ENCODE data around the gene PKD1. TPM values are rescaled to one million over a fixed set of nuclear protein-coding genes. Genes with fewer than 3 reads are reported as not detected.

PKD1 gene
- total RNA-seq, 1 experiment from 2014 or later: 60.4 TPM

DNA sequence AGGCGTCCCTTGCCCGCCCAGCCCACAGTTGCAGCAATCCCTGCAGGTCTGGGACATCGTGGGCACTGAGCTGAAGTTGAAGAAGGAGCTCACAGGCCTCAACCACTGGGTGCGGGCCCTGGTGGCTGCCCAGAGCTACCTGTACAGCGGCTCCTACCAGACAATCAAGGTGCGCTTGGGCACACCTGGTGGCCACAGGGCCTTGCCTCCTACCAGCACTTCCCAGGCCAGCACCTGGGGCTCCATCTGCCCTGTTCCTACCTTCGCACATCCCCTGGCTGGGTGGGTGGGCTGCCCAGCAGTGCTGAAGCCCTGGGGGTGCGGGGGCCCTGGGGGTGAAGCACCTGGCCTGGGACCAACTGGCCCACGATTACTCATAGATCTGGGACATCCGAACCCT lies 39.8 kb upstream of the PKD1 start:
- peaks cover 55% of the 10 kb centered on the region for H3K36me3 ChIP-seq
- no peak for DNase-seq (ENCODE audit: low read depth in 1 of 2, low spot score in 2 of 2)

DNA sequence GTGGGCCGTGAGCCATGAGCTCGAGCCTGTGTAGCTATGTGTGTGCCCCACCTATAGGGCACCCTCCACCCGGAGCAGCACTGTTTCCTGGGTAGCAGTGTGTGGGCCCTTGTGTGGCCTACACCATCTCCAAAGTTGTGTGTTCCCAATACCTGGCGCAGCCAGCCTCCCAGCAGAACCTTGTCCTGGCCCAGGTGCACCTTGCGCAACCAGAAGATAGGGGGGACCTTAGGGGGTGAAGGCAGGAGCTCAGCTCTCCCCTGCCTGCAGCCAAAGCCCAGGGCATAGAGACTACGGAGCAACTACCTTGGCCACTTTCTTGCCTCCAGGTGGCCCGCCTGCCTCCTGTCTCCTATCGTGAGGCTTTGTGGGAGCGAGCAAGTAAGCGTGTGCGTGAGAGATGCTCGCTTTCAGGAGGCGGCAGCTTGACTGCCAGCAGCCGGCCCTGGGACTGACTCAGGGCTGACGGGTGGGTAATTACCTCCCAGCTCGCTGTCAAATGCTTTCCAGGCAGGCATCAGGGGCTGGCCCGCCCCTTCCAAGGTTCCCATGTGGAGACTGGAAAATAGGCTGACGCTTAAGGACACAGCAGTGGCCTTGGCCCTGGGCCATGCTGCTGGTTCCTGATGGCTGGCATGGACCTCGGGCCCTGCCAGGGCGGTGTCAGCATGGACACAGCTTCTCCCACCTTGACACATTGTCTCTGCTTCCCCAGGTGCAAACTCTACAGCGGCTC lies 38.9 kb upstream of the PKD1 start:
- Histone ChIP-seq H3K27ac (no peak overlapping the region), H3K9me3 (replicated peaks) (no peaks in the 10 kb centered on the region), H3K4me3 (no peak overlapping the region), H3K4me1 (replicated peaks) (no peaks in the 10 kb centered on the region), H3K27me3 (replicated peaks) (no peaks in the 10 kb centered on the region), H3K36me3 (peaks cover 64% of the 10 kb centered on the region)
- no peak for DNase-seq (ENCODE audit: low read depth in 1 of 2, low spot score in 2 of 2)

More for the DNA sequence above, 39.8 kb upstream of the PKD1 start:
- Histone ChIP-seq H3K27me3 (replicated peaks) (no peaks in the 10 kb centered on the region), H3K4me1 (replicated peaks) (no peaks in the 10 kb centered on the region), H3K9me3 (replicated peaks) (no peaks in the 10 kb centered on the region), H3K27ac (no peak overlapping the region), H3K4me3 (no peak overlapping the region)

DNA sequence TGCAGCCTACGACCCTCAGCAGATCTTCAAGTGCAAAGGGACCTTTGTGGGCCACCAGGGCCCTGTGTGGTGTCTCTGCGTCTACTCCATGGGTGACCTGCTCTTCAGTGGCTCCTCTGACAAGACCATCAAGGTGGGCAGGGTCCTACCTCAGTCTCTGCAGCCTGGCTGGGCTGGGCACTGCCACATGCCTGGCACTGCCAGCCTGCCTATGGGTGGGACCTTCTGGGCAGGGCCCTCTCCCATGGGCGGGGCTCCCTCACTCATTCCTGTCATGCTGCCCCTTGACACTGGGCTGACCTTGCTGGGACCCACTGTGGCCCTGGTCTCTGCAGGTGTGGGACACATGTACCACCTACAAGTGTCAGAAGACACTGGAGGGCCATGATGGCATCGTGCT lies 38.2 kb upstream of the PKD1 start:
- Histone ChIP-seq H3K27ac (no peak overlapping the region), H3K4me1 (replicated peaks) (no peaks in the 10 kb centered on the region), H3K9me3 (replicated peaks) (no peaks in the 10 kb centered on the region), H3K36me3 (peaks cover 67% of the 10 kb centered on the region), H3K4me3 (no peak overlapping the region), H3K27me3 (replicated peaks) (no peaks in the 10 kb centered on the region)
- DNase-seq (ENCODE audit: low read depth in 1 of 2, low spot score in 2 of 2): no peak

DNA sequence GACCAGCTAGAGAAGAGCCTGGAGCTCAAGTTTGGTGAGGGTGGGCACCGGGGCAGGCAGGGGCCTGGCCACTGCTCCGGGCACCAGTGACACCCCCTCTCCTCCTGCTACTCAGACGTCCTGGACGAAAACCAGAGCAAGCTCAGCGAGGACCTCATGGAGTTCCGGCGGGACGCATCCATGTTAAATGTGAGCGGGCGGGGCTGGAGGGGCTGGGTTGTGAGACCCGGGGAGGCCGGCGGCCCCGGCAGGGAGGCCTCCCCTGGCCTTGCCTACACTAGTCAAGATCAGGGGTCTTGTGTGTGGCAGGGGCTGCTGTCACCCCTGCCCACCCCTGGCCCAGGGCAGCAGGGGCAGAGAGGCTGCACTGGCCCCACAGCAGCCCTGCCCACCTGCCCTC lies 37.7 kb upstream of the PKD1 start:
- no peak for DNase-seq (ENCODE audit: low read depth in 1 of 2, low spot score in 2 of 2)
- H3K9me3 ChIP-seq (replicated peaks): no peaks in the 10 kb centered on the region
- H3K36me3 ChIP-seq: peaks cover 71% of the 10 kb centered on the region

DNA sequence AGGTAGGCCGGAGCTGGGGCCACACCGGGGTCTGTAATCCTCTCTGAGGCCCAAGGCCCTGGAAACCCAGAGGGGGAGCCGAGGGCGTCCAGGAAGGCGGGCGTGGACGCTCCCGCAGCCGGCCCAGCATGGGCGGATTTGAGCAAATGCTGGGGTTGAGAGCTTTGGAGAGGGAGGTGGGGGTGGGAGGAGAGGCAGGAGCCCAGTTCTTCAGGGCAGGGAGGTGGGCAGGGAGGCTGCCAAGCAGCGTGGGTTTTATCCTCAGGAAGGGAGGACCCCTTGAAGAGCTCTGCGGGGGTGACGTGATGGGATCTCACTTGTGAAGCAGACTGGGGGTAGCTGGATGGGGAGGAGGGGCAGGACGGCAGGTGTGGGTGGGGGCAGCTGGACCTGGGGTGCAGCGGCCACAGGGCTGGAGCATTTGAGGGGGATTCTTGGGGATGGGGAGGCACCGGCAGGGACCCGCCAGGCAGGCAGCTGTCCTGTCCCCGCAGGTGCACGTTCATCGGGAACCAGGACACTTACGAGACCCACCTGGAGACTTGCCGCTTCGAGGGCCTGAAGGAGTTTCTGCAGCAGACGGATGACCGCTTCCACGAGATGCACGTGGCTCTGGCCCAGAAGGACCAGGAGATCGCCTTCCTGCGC lies 37.1 kb upstream of the PKD1 start:
- Histone ChIP-seq H3K9me3 (replicated peaks) (no peaks in the 10 kb centered on the region), H3K27ac (no peak overlapping the region), H3K27me3 (replicated peaks) (no peaks in the 10 kb centered on the region), H3K4me1 (replicated peaks) (no peaks in the 10 kb centered on the region), H3K36me3 (peaks cover 72% of the 10 kb centered on the region), H3K4me3 (no peak overlapping the region)
- no peak for DNase-seq (ENCODE audit: low read depth in 1 of 2, low spot score in 2 of 2)

More for the DNA sequence above, 37.7 kb upstream of the PKD1 start:
- no peak overlapping the region for H3K27ac ChIP-seq
- H3K4me1 ChIP-seq (replicated peaks): no peaks in the 10 kb centered on the region
- H3K4me3 ChIP-seq: no peak overlapping the region
- no peaks in the 10 kb centered on the region for H3K27me3 ChIP-seq (replicated peaks)

DNA sequence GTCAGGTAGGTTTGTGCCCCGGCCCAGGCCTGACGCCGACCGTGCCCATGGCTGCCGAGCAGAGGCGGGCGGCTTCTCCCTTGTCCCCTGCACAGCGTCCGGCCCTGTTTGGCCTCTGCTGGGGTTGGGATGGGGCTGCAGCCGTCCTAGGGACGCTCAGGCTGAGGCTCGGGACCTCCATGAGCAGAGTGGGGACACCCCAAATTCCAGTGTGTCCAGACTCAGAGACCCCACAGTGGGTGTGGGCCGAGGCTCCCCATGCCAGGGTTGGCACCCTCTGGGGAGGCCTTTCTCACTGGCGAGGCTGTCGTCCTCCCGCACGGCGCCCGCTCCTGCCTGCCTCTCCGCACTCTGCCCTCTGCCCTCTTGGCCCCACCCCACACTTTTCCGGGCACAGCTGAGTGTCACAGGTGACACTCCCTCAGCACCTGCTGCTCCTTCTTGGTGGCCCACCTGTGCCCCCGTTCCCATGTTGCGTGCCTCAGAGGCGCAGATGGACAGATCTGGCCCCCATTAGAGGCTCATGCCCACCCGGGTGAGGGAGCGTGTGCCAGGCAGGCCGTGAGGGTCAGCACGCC lies 36.0 kb upstream of the PKD1 start:
- H3K4me3 ChIP-seq: no peak overlapping the region
- DNase-seq (ENCODE audit: low read depth in 1 of 2, low spot score in 2 of 2): no peak
- no peaks in the 10 kb centered on the region for H3K9me3 ChIP-seq (replicated peaks)
- H3K36me3 ChIP-seq: peaks cover 80% of the 10 kb centered on the region
- no peaks in the 10 kb centered on the region for H3K4me1 ChIP-seq (replicated peaks)
- H3K27ac ChIP-seq: no peak overlapping the region
- no peaks in the 10 kb centered on the region for H3K27me3 ChIP-seq (replicated peaks)

DNA sequence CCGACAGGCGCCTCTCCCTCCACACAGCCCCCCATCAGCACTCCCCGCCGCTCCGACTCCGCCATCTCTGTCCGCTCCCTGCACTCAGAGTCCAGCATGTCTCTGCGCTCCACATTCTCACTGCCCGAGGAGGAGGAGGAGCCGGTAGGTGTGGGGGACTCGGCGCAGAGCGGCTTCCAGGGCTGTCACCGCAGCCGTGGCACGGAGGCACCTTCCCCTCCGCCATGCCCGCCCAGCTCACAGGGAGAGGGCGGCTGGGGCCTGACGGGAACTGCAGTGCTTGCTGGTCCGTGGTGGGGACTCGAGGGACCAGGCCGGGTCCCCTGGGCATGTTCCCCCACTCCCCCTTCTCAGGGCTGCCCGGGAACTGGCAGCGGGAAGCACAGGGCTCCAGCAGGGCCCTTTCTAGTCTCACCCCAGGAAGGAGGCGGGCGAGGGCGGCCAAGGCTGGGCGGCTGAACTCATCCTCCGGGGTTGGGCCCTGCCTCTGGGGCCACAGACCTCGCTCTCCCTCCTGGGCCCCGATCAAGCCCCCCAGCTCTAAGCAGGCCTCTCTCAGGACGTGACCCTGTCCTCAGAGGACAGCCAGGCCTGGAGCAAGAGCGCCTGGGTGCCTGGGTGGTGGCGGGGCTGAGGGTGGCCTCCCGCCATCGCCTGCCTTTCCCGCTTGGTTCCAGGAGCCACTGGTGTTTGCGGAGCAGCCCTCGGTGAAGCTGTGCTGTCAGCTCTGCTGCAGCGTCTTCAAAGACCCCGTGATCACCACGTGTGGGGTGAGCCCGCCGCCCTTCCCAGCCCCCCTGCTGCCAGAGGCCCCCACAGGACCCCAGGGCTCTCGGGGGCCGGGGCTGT lies 35.1 kb upstream of the PKD1 start:
- Histone ChIP-seq H3K9me3 (replicated peaks) (no peaks in the 10 kb centered on the region), H3K27me3 (replicated peaks) (no peaks in the 10 kb centered on the region), H3K4me1 (replicated peaks) (no peaks in the 10 kb centered on the region), H3K4me3 (no peak overlapping the region), H3K36me3 (peaks cover 82% of the 10 kb centered on the region), H3K27ac (no peak overlapping the region)
- DNase-seq (ENCODE audit: low read depth in 1 of 2, low spot score in 2 of 2): no peak

DNA sequence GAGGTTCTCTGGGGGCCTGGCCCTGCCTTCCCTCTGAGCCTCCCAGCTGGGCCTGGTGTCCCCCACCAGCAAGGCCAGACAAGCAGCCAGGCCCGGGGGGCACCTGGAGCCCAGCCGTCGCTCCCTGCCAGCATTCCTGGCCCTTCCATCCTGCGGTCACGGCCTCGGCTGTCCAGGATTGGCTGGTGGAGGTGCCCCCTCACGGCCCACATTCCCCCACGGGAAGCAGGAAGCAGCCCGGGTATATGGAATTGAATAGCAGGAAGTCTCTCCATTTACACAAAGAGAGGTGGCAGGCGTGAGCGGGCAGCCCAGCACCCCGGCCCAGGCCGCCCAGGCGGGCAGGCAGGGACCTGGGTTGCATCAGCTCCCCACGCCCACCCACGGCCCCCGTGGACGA lies 34.4 kb upstream of the PKD1 start:
- no peak overlapping the region for H3K4me3 ChIP-seq
- peaks cover 76% of the 10 kb centered on the region for H3K36me3 ChIP-seq

DNA sequence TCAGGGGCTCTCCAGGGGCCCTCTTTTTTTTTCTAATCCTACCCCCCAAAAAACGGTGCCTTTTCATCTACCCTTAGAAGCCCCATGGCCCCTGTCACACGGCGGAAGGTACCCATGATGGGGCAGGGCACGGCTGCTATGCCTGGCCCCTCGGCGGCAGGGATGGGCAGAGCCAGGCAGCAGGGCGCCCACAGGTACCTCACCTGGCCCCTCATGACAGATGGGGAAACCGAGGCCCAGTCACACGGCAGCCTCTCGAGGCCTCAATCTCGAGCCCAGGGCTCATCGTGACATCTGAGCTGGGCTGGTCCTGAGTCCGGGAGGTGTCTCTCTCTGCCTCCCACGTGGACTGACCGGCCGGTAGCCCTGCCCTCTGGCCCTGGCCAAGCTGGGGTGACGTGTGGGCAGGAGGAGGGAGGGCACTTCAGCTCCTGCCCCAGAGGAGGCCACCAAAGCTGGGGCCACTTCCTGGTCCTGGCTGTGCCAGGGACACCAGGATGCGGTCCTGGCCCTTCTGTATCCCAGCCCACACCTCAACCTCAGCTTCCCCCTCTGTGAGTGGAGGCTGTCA lies 31.5 kb upstream of the PKD1 start:
- Histone ChIP-seq H3K36me3 (peaks cover 62% of the 10 kb centered on the region), H3K27me3 (replicated peaks) (no peaks in the 10 kb centered on the region), H3K27ac (no peak overlapping the region), H3K4me3 (no peak overlapping the region), H3K4me1 (replicated peaks) (no peaks in the 10 kb centered on the region), H3K9me3 (replicated peaks) (no peaks in the 10 kb centered on the region)
- no peak for DNase-seq (ENCODE audit: low read depth in 1 of 2, low spot score in 2 of 2)

More for the DNA sequence above, 34.4 kb upstream of the PKD1 start:
- Histone ChIP-seq H3K27me3 (replicated peaks) (no peaks in the 10 kb centered on the region), H3K27ac (no peak overlapping the region), H3K4me1 (replicated peaks) (no peaks in the 10 kb centered on the region), H3K9me3 (replicated peaks) (no peaks in the 10 kb centered on the region)
- no peak for DNase-seq (ENCODE audit: low read depth in 1 of 2, low spot score in 2 of 2)

DNA sequence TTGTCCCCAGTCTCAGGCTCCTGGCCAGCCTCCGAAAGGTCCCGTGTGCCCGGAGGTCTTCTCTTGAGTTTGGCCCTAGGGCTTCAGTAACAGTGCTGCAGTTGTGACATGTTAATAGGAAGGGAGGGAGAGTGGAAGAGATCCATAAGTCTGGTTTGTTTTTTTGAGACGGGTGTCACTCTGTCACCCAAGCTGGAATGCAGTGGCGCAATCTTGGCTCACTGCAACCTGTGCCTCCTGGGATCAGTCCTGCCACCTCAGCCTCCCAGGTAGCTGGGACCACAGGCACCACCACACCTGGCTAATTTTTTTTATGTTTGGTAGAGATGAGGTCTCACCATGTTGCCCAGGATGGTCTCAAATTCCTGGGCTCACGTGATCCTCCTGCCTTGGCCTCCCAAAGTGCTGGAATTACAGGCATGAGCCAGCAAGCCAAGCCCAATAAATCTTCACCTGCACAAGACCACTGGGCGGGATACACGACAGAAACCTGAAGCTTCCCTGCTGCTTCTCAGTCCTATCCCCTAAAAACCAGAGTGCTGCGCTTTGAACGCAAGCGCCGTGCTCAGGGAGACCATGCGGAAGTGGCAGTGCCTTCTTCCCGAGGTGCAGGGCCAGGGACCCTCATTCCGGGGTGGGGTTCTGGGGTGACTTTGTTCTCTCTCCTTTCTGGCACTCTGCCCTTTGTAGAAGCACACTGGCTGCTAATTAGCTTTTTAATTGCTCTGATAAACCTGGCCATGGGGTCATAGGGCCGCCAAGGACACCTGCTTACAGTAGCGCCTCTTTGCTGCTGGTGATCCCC lies 30.8 kb upstream of the PKD1 start:
- H3K27me3 ChIP-seq (replicated peaks): no peaks in the 10 kb centered on the region
- H3K36me3 ChIP-seq: peaks cover 56% of the 10 kb centered on the region
- no peaks in the 10 kb centered on the region for H3K4me1 ChIP-seq (replicated peaks)
- no peak for DNase-seq (ENCODE audit: low read depth in 1 of 2, low spot score in 2 of 2)
- H3K4me3 ChIP-seq: no peak overlapping the region
- no peak overlapping the region for H3K27ac ChIP-seq
- H3K9me3 ChIP-seq (replicated peaks): no peaks in the 10 kb centered on the region

DNA sequence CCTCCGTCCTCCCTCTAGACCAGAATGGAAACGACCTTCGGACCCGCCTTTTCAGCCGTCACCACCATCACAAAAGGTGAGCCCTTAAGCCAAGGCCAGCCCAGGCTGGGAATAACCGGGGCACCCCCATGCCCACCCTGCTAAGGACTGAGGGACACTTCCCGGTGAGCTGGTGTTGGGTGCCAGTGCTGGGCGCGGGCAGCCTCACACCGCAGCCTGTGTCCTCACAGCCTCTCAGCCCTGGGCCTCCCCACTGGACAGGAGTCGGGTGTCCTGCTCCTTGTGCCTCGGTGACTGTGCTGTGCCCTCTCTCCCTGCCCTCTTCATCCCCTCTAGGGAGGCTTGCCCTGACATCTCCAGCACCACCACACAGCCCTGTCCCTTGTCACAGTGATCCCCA lies 30.2 kb upstream of the PKD1 start:
- Histone ChIP-seq H3K4me1 (replicated peaks) (no peaks in the 10 kb centered on the region), H3K27ac (no peak overlapping the region), H3K36me3 (peaks cover 50% of the 10 kb centered on the region), H3K27me3 (replicated peaks) (no peaks in the 10 kb centered on the region), H3K9me3 (replicated peaks) (no peaks in the 10 kb centered on the region), H3K4me3 (no peak overlapping the region)
- DNase-seq (ENCODE audit: low read depth in 1 of 2, low spot score in 2 of 2): no peak

DNA sequence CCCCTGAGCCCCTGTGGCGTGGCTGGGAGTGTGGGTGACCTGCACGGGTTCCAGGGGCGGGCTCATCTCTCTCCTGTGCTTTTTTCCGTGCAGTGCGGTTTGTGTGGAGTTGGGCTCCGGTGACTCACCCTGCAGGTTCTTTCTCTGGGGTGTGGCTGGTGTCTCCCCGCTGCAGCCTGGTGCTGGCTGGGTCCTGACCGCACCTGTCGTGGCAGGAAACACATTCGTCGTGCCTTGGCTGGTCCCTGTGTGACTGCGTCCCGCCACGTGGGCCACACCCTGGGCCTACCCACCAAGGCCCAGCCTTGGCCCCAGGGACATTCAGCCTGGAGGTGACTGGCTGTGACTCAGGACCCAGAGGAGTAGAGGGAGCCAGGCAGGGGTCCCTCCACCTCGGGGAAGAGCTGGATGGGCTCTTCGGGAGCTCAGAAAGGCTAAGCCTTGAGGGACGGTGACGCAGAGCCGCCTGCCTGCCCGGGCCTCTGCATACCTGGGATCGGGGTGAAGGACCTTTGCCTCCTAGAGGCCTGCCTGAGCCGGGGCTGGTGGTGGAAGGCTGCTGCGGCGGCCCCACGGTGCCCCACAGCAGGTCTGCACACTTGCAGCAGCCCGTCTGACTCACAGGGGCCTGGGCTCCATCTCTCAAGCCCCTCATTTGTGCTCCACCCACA lies 27.6 kb upstream of the PKD1 start:
- Histone ChIP-seq H3K36me3 (peaks cover 33% of the 10 kb centered on the region), H3K4me1 (replicated peaks) (no peaks in the 10 kb centered on the region), H3K27ac (no peak overlapping the region), H3K27me3 (replicated peaks) (no peaks in the 10 kb centered on the region), H3K9me3 (replicated peaks) (no peaks in the 10 kb centered on the region), H3K4me3 (no peak overlapping the region)
- no peak for DNase-seq (ENCODE audit: low read depth in 1 of 2, low spot score in 2 of 2)
